Endothelial cell of hepatic sinusoid (primary cell): ENCODE measurements around the gene SOX13.

ENCODE experiments used
- in situ Hi-C: cut with HindIII; loops from 2 replicates; pipeline ENCODE4 v1.10.0; 2017; ENCODE audit warnings: low sequenced_read_pairs

The SOX13 gene

GRCh38 chr1:204176049-204176448 is 103.1 kb downstream of the SOX13 start:
- in situ Hi-C loops, result no loop called here

GRCh38 chr1:204177133-204177532 is 104.2 kb downstream of the SOX13 start:
- in situ Hi-C loops, result no loop called here
